Measurements from ENCODE around the gene CRMP1. TPM values are rescaled to one million over a fixed set of nuclear protein-coding genes. Genes with fewer than 3 reads are reported as not detected.

The CRMP1 gene
- total RNA-seq, 3 donors from 2014 or later, result 0.44 to 1.6 (median 1.3) TPM

GRCh38 chr4:5888222-5889001 is 4.5 kb downstream of the CRMP1 start:
- no peaks in the 10 kb centered on the region for H3K9me3 ChIP-seq
- DNase-seq (ENCODE audit: low spot score in 2 of 2), result no peak
- H3K4me3 ChIP-seq, result peak overlapping the region; percentile 38 to 68 (median 52)
- H3K36me3 ChIP-seq, result no peaks in the 10 kb centered on the region
- TF ChIP-seq POLR2AphosphoS5 (IDR thresholded peaks at IDR 0.05) (no peak), POLR2A (IDR thresholded peaks at IDR 0.05) (no peak)
- TF ChIP-seq, protein P1, sequence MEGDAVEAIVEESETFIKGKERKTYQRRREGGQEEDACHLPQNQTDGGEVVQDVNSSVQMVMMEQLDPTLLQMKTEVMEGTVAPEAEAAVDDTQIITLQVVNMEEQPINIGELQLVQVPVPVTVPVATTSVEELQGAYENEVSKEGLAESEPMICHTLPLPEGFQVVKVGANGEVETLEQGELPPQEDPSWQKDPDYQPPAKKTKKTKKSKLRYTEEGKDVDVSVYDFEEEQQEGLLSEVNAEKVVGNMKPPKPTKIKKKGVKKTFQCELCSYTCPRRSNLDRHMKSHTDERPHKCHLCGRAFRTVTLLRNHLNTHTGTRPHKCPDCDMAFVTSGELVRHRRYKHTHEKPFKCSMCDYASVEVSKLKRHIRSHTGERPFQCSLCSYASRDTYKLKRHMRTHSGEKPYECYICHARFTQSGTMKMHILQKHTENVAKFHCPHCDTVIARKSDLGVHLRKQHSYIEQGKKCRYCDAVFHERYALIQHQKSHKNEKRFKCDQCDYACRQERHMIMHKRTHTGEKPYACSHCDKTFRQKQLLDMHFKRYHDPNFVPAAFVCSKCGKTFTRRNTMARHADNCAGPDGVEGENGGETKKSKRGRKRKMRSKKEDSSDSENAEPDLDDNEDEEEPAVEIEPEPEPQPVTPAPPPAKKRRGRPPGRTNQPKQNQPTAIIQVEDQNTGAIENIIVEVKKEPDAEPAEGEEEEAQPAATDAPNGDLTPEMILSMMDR (IDR thresholded peaks at IDR 0.05), result no peak
- H3K4me1 ChIP-seq, result peaks cover 0 to 9% of the 10 kb centered on the region in 2 donors
- intact Hi-C loops (cut with DNase I; ENCODE audit: low total_unique reads), result no loop called here
- H3K27me3 ChIP-seq, result peaks cover 4 to 65% of the 10 kb centered on the region in 2 donors
- H3K27ac ChIP-seq, result no peak overlapping the region

DNA sequence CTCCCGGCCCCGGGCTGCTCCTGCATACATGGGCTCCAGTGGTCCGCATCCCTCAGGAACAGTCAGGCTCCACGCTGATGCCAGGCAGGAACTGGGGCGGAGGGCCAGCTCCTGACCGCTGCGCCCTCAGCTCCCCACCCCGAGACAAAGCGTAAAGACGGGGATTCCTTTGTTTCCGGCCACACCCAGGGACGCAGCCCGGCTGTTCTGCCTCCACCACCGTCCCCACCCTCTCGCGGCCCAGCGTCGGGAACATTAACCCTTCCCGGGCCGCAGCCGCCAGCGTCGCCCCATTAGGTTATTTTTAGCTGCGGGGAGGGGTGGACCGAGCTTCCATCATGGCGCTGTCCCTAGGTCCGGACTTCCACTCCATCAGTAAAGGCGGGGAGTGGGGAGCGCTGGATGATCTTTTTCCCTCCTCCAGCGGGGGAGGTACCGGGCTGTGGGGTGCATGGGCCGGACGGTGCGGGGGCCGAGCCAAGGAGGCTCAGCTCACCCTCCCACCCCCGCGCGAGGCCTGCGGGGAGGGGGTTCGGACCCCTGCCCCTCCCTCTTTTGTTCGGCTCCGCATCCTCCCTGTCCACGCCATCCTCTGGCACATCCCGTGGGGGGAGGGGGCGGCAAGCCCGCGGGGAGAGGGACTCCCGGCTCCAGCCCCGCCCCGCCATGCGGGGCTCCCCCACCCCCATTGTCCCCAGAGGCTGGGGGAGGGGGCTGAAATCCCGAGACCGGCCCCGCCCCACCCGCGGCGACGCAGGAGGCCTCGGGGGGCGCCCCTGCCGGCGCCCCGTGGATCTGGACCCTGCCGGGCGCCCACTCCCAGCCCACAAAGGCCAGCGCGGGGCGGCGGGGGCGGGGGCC is 5.3 kb downstream of the CRMP1 start:
- Histone ChIP-seq H3K36me3 (no peaks in the 10 kb centered on the region), H3K4me1 (peaks cover 0 to 9% of the 10 kb centered on the region in 2 donors), H3K9me3 (no peaks in the 10 kb centered on the region), H3K4me3 (peak overlapping the region; percentile 38 to 68 (median 52)), H3K27me3 (peaks cover 4 to 59% of the 10 kb centered on the region in 2 donors), H3K27ac (no peak overlapping the region)
- intact Hi-C loops (cut with DNase I; ENCODE audit: low total_unique reads), result no loop called here
- TF ChIP-seq POLR2A (IDR thresholded peaks at IDR 0.05), result no peak
- TF ChIP-seq, protein P1 (IDR thresholded peaks at IDR 0.05), result no peak
- no peak for TF ChIP-seq POLR2AphosphoS5 (IDR thresholded peaks at IDR 0.05)
- DNase-seq (ENCODE audit: low spot score in 2 of 2), result no peak

DNA sequence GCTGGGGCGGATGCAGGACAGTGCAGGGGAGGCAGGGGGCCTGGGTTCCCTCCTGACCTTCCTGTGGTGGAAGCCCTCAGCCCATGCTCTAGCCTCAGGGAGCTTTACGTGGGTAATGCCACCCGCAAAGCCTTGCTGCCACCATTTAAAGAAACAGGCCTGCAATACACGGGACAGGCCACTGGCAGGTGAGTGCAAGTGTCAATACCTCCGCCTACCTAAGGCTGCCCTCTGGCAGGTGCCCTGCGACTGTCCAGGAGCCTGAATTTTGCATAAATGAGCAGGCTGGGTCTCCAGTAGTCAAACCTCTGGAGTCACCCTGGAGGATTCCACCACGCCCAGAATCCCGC is 5.9 kb downstream of the CRMP1 start:
- intact Hi-C loops (cut with DNase I; ENCODE audit: low total_unique reads), result no loop called here
- Histone ChIP-seq H3K4me3 (peak overlapping the region; percentile 38 to 68 (median 52)), H3K4me1 (peaks cover 0 to 9% of the 10 kb centered on the region in 2 donors), H3K36me3 (no peaks in the 10 kb centered on the region), H3K27ac (no peak overlapping the region), H3K27me3 (peaks cover 4 to 53% of the 10 kb centered on the region in 2 donors), H3K9me3 (no peaks in the 10 kb centered on the region)
- no peak for TF ChIP-seq POLR2AphosphoS5 (IDR thresholded peaks at IDR 0.05)
- TF ChIP-seq, protein P1 (IDR thresholded peaks at IDR 0.05), result no peak
- TF ChIP-seq POLR2A (IDR thresholded peaks at IDR 0.05), result no peak
- DNase-seq (ENCODE audit: low spot score in 2 of 2), result no peak

DNA sequence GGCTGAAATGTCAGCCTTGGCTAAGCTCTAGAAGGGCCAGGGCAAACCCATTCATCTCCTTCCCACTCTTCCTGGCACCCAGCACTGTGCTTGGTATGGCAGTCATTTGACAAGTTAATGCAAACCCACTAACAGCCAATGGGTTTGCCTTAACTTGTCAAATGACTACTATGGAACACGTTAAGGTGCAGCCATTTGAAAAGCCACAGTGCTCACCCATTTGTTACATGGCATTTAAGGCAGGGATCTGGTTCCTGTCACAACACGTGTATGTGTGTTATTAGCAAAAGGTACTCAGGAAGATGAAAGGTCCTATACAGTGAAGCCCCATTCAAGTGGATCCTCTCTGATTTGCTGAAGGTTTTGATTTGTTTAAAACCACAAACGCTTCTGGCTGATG is 7.2 kb downstream of the CRMP1 start:
- peaks cover 4 to 42% of the 10 kb centered on the region in 2 donors for H3K27me3 ChIP-seq
- no peak overlapping the region for H3K4me3 ChIP-seq
- H3K9me3 ChIP-seq, result no peaks in the 10 kb centered on the region
- intact Hi-C loops (cut with DNase I; ENCODE audit: low total_unique reads), result no loop called here
- H3K4me1 ChIP-seq, result peaks cover 0 to 9% of the 10 kb centered on the region in 2 donors
- no peak overlapping the region for H3K27ac ChIP-seq
- H3K36me3 ChIP-seq, result no peaks in the 10 kb centered on the region
- no peak for DNase-seq (ENCODE audit: low spot score in 2 of 2)
- TF ChIP-seq POLR2A (IDR thresholded peaks at IDR 0.05) (no peak), POLR2AphosphoS5 (IDR thresholded peaks at IDR 0.05) (no peak)
- TF ChIP-seq, protein P1 (IDR thresholded peaks at IDR 0.05), result no peak

DNA sequence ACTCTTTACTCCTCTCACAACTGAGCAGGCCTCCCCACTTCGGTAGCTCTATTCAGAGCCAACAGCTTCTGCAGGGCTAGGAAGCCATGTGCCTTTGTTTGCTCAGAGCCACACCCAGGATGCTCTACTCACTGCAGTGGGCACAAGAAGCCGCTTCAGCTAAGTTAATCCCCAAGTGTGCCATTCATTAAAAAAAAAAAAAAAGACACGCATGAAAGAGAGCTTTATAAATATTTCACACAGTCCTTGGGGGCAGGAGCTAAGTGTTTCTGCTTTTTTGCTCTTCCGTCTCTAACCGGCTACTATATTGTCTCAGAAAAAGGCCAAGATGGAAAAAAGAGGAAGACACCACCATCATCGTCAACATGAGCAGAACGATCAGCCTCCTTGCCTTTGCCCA is 8.1 kb downstream of the CRMP1 start:
- TF ChIP-seq, protein P1 (IDR thresholded peaks at IDR 0.05), result no peak
- no peak for TF ChIP-seq POLR2AphosphoS5 (IDR thresholded peaks at IDR 0.05)
- no peak for TF ChIP-seq POLR2A (IDR thresholded peaks at IDR 0.05)
- no peak for DNase-seq (ENCODE audit: low spot score in 2 of 2)
- peaks cover 0 to 9% of the 10 kb centered on the region in 2 donors for H3K4me1 ChIP-seq
- no peak overlapping the region for H3K27ac ChIP-seq
- no peaks in the 10 kb centered on the region for H3K9me3 ChIP-seq
- no peak overlapping the region for H3K4me3 ChIP-seq
- no peaks in the 10 kb centered on the region for H3K36me3 ChIP-seq
- peaks cover 0 to 32% of the 10 kb centered on the region in 2 donors for H3K27me3 ChIP-seq
- intact Hi-C loops (cut with DNase I; ENCODE audit: low total_unique reads), result no loop called here

Measured in breast epithelium (tissue), 4 donors.